Measurements from ENCODE around the gene PHOSPHO2.

The PHOSPHO2 gene, protein sequence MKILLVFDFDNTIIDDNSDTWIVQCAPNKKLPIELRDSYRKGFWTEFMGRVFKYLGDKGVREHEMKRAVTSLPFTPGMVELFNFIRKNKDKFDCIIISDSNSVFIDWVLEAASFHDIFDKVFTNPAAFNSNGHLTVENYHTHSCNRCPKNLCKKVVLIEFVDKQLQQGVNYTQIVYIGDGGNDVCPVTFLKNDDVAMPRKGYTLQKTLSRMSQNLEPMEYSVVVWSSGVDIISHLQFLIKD

DNA sequence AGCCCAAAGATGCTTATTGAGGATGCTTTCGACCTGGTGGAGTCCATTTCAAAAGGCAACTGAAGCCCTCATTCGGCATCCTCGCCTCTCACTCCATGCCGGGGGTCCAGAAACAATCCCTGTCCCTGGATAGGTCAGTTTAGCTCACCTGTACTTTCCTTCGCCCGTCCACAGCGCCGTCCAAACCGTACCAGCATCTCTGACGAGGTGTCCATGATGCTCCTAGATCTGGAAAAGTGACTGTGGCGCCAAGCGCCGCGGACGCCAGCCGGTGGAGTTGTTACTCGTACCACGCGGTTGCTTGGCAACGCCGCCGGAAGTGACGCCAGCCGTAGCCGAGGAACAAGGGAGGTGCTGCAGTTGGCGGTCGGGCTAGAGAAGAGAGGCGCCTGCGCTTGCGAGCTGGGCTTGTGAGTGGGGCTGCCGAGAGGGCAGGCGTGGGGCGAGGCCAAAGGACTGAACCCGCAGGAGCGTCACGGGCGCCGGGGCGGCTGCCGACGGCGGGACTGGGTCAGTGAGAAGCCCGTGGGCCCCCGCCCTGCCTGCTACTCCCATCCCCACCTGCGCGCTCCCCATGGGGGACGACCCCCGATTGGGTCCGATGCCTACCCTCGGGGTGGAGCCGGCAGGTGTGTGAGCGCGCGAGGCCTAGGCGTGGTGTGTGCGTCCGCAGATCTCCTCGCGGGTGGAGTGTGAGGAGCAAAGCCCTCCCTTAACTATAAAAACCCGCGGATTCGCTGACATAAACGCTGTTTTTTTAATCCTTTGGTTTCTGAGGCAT is at the start of gene PHOSPHO2, which contains the start of gene CFAP210:
Gene PHOSPHO2, plus strand, starts transcription at position 357 of the 781 bp plus-strand sequence. CDS start 6,503 bp downstream, outside the sequence.
Gene CFAP210, minus strand, starts transcription at position 293 of the 781 bp plus-strand sequence. Its CDS starts 78 bp downstream, at position 215.
- DNase-seq: peak; percentile 100

DNA sequence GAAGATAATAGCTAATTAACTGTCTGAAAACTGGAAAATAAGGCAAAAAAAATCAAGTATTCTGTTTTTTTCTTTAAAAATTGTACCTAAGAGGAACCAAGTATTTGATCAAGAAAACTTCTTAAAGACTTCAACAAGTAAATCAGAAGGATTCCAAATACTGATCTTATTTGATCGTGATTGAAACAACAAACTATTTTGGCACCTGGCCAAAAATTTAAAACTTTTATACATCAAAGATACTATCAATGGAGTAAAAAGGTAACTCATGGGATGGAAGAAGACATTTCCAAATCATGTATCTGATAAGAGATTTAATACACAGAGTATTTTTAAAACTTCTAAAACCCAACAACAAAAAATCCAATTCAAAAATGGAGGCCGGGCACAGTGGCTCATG is 46.8 kb upstream of the PHOSPHO2 start:
- no peak for DNase-seq

DNA sequence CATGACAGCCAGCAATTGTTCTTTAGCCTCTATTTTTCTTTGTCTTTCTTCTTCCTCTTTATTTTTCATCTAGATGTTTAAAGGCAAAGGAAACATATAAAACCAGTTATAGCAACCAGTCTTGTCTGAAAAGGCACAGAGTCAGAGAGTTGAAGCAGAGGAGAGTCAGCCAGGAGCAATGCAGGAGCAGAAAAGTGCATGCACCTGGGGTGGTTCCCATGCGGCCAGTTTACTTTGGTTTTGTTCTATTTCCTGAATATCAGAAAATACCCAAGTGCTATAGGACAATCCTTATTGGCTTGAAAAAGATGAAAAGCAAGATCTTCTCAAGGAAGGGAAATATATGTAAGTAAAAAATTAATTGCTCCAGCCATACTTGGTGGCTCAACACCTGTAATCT is 45.0 kb upstream of the PHOSPHO2 start:
- no peak for DNase-seq

- DNase-seq: no peak
These were observed 40.6 kb upstream of the PHOSPHO2 start for GRCh38 chr2:169653636-169654035.

DNA sequence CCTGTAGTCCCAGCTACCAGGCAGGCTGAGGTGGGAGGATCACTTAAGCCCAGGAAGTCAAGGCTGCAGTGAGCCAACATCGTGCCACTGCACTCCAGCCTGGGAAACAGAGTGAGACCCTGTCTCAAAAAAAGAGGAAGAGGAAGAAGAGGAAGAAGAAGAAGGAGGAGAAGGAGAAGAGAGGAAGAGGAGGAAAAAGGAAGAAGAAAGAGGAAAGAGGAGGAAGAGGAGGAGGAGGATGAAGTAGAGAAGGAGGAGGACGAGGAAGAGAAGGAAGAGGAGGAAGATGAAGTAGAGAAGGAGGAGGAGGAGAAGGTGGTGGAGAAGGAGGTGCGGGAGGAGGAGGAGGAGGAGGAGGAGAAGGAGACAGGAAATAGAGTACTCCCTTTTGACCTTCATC is 38.1 kb upstream of the PHOSPHO2 start:
- DNase-seq: no peak

DNA sequence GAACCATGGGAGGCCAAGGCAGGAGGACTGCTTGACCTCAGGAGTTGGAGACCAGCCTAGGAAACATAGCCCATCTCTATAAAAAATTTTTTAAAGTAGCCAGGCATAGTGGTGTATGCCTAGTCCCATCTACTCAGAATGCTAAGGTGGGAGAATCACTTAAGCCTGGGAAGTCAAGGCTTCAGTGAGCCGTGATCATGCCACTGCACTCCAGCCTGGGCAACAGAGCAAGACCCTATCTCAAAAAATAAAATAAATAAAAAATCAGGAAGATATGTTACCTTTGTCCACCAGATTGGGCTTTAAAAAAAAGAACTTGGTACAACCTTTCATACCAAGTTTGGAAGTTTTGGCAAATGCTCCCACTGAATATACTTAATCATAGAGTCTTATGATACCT is 35.4 kb upstream of the PHOSPHO2 start:
- no peak for DNase-seq

DNA sequence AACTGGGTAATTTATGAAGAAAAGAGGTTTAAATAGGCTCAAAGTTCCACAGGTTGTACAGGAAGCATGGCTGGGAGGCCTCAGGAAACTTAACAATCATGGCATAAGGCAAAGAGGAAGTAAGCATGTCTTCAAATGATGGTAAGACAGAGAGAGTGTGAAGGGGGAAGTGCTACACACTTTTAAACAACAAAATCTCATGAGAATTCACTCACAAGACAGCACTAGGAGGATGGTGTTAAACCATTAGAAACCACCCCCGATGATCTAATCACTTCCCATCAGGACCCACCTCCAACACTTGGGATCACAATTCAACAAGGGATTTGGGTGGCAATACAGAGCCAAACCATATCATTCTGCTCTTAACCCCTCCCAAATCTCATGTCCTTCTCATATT is 34.9 kb upstream of the PHOSPHO2 start:
- no peak for DNase-seq

- no peak for DNase-seq
These were observed 33.0 kb upstream of the PHOSPHO2 start for GRCh38 chr2:169661265-169661664.

- DNase-seq: no peak
These were observed 31.5 kb upstream of the PHOSPHO2 start for GRCh38 chr2:169662744-169663143.

DNA sequence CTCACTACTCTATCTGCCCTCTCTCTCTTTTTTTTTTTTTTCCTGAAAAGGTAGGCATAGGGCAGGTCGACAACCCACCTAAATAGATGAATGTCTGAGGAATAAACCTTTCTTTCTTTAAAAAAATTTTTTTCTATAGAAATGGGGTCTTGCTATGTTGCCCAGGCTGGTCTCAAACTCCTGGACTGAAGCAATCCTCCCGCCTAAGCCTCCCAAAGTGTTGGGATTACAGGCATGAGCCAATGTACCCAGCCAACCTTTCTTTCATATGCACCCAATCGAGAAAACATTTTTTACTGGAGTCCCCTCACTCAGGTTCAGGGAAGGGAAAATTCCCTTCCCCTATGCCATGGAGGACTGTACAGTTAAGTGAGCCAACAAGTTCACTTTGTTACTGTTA is 31.0 kb upstream of the PHOSPHO2 start:
- no peak for DNase-seq

DNA sequence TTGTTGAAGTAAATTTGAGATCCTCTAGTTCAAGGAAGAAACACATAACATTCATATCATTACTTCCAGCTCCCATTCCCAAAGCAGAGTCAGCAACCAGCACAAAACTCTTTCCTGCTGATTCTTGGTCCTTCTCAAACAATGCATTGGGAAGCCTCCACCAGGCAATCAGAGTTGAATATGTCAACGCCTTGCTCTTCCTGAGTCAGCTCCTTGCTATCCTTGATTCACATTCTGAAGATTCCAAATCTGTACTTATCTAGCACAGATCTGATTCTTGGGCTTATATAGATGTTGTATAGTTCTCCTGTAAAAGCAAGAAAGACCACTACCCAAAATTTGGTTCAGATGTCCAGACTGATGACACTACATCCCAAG is 29.7 kb upstream of the PHOSPHO2 start:
- DNase-seq: no peak

- DNase-seq: no peak
These were observed 29.0 kb upstream of the PHOSPHO2 start for GRCh38 chr2:169664978-169665930.

- DNase-seq: no peak
These were observed 26.7 kb upstream of the PHOSPHO2 start for GRCh38 chr2:169667583-169667982.

- DNase-seq: no peak
These were observed 24.0 kb upstream of the PHOSPHO2 start for GRCh38 chr2:169670215-169670651.

GRCh38 chr2:169670937-169671336 is 23.3 kb upstream of the PHOSPHO2 start:
- no peak for DNase-seq

- DNase-seq: no peak
These were observed 21.9 kb upstream of the PHOSPHO2 start for GRCh38 chr2:169672406-169672805.

GRCh38 chr2:169673106-169673505 is 21.2 kb upstream of the PHOSPHO2 start:
- DNase-seq: no peak

- no peak for DNase-seq
These were observed 20.3 kb upstream of the PHOSPHO2 start for GRCh38 chr2:169673921-169674320.

DNA sequence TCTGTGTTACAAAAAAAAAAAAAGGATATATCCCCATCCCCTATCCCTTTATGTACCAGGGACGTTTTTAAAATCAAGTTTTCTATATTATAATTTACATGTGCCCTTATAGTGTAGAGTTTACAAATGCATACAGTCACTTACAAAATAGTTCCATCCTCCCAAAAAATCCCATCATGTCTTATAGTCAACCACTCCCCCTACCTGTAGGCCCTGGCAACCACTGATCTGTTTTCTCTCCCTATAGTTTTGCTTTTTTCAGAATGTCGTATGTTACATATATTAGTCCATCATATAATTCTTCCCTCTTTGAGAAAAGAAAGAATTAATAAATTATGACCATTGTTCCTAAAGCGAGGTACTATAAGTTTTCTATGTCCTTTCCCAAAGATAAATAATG is 17.9 kb upstream of the PHOSPHO2 start:
- DNase-seq: no peak

GRCh38 chr2:169676850-169677249 is 17.4 kb upstream of the PHOSPHO2 start:
- no peak for DNase-seq

- no peak for DNase-seq
These were observed 11.2 kb upstream of the PHOSPHO2 start for GRCh38 chr2:169683054-169683424.

GRCh38 chr2:169683425-169684134 is 10.7 kb upstream of the PHOSPHO2 start:
- no peak for DNase-seq

- DNase-seq: no peak
These were observed 10.1 kb upstream of the PHOSPHO2 start for GRCh38 chr2:169684135-169684565.
